Right ventricle myocardium inferior (tissue), 1 donor: ENCODE measurements around the gene EPB41L4B. TPM values are rescaled to one million over a fixed set of nuclear protein-coding genes. Genes with fewer than 3 reads are reported as not detected.

ENCODE experiments used
- ATAC-seq: fragments of 200-7000 bp; cut with Tn5 transposase; one replicate; pipeline ENCODE4 v1.9.1; 2020; ENCODE audit warnings: mild to moderate bottlenecking, moderate library complexity
- DNase-seq: peaks from one replicate; pipeline ENCODE4 v3.0.0; 2021; ENCODE audit errors: missing footprints
- intact Hi-C: fragments of 100-400 bp; cut with DNase I; formaldehyde crosslinking; loops from one replicate; pipeline ENCODE4 v1.11.0; 2022
- total RNA-seq: library from RNA; stranded (reverse); fragmentation: NEBNext Ultra II Directional; extraction: Animal tissue kit (Norgen Biotek cat#: 25700); gene quantifications from one replicate; pipeline ENCODE4 v1.2.1, GENCODE V29; 2021
- donor health status: DM: no; HTN: yes; CAD: no; lungs with severe emphysema.

The EPB41L4B gene
- total RNA-seq, 1 donor from 2014 or later = 8.1 TPM

- no peak for ATAC-seq
- intact Hi-C loops = loop anchor here (5.0 kb wide), 1 partner anchor 129 kb away; the partner anchor contains the start of gene EPB41L4B
Observed at GRCh38 chr9:109192732-109193361, 128.0 kb downstream of the EPB41L4B start.

GRCh38 chr9:109191746-109192145, 129.1 kb downstream of the EPB41L4B start:
- DNase-seq (no peak), ATAC-seq (no peak)
- intact Hi-C loops = loop anchor here (5.0 kb wide), 1 partner anchor 131 kb away; the partner anchor contains the start of gene EPB41L4B

More at GRCh38 chr9:109192732-109193361, 128.0 kb downstream of the EPB41L4B start:
- DNase-seq = no peak

GRCh38 chr9:109190151-109190550, 130.7 kb downstream of the EPB41L4B start:
- no peak for ATAC-seq
- intact Hi-C loops = loop anchor here (5.0 kb wide), 1 partner anchor 132 kb away; the partner anchor contains the start of gene EPB41L4B

GRCh38 chr9:109186857-109187520, 133.9 kb downstream of the EPB41L4B start:
- DNase-seq = no peak
- ATAC-seq = no peak
- intact Hi-C loops = no loop called here

More at GRCh38 chr9:109190151-109190550, 130.7 kb downstream of the EPB41L4B start:
- DNase-seq = no peak

GRCh38 chr9:109182940-109183798, 137.7 kb downstream of the EPB41L4B start:
- DNase-seq = no peak
- intact Hi-C loops = loop anchor here (5.0 kb wide), 1 partner anchor 134 kb away; no protein-coding TSS in a partner anchor
- no peak for ATAC-seq

- intact Hi-C loops = loop anchor here (5.0 kb wide), 1 partner anchor 135 kb away; no protein-coding TSS in a partner anchor
- DNase-seq (no peak), ATAC-seq (no peak)
Observed at GRCh38 chr9:109182550-109182939, 138.3 kb downstream of the EPB41L4B start.

- DNase-seq (no peak), ATAC-seq (no peak)
- intact Hi-C loops = loop anchor here (5.0 kb wide), 1 partner anchor 136 kb away; no protein-coding TSS in a partner anchor
Observed at GRCh38 chr9:109181284-109181683, 139.6 kb downstream of the EPB41L4B start.

- intact Hi-C loops = loop anchor here (5.0 kb wide), 1 partner anchor 137 kb away; no protein-coding TSS in a partner anchor
- DNase-seq = no peak
- no peak for ATAC-seq
Observed at GRCh38 chr9:109179801-109180523, 140.9 kb downstream of the EPB41L4B start.

GRCh38 chr9:109176963-109177362, 143.9 kb downstream of the EPB41L4B start:
- intact Hi-C loops = no loop called here
- no peak for ATAC-seq
- no peak for DNase-seq

GRCh38 chr9:109176386-109176785, 144.5 kb downstream of the EPB41L4B start:
- ATAC-seq (no peak), DNase-seq (no peak)
- intact Hi-C loops = no loop called here

GRCh38 chr9:109172935-109173334, 147.9 kb downstream of the EPB41L4B start:
- ATAC-seq = no peak
- intact Hi-C loops = no loop called here

GRCh38 chr9:109171926-109172325, 148.9 kb downstream of the EPB41L4B start:
- intact Hi-C loops = no loop called here
- DNase-seq (no peak), ATAC-seq (no peak)

More at GRCh38 chr9:109172935-109173334, 147.9 kb downstream of the EPB41L4B start:
- DNase-seq = no peak

GRCh38 chr9:109168170-109168569, 152.7 kb downstream of the EPB41L4B start:
- ATAC-seq = no peak
- DNase-seq = no peak
- intact Hi-C loops = no loop called here

- ATAC-seq = no peak
- intact Hi-C loops = no loop called here
- no peak for DNase-seq
Observed at GRCh38 chr9:109167716-109168115, 153.1 kb downstream of the EPB41L4B start.

- ATAC-seq = no peak
- intact Hi-C loops = no loop called here
- no peak for DNase-seq
Observed at GRCh38 chr9:109166771-109167601, 153.9 kb downstream of the EPB41L4B start, which contains the start of gene FRRS1L. Gene FRRS1L, minus strand, starts transcription at chr9:109167249. Its CDS starts 111 bp downstream, at chr9:109167138.

GRCh38 chr9:109166171-109166770, 154.6 kb downstream of the EPB41L4B start:
- DNase-seq (no peak), ATAC-seq (no peak)
- intact Hi-C loops = no loop called here

- DNase-seq = no peak
- no peak for ATAC-seq
- intact Hi-C loops = no loop called here
Observed at GRCh38 chr9:109164042-109164441, 156.8 kb downstream of the EPB41L4B start.
